ENCODE results near the gene MICU1. TPM values are rescaled to one million over a fixed set of nuclear protein-coding genes. Genes with fewer than 3 reads are reported as not detected.

Gene MICU1
- polyA plus RNA-seq, 1 of the 3 experiments (the other 2 are of a cell fraction), result 24.6 TPM

DNA sequence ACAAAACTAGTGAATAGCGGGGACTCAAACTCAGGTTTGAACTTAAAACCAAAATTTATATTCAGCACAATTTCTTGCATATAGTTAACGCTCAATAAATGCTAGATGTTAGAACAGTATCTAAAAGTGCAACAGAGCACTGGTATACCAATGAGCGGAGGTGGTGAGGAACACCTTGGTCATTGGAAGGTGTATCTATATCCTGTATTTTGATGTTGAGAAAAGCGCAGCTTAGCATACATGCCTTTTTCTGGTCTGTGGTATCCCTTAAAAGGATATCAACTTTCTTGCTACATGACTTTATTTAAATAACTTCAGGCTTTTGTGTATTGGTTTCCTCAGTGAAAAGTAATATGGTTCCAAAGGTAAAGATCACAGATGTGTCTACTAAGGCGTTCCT lies 237.8 kb downstream of the MICU1 start:
- no peaks in the 10 kb centered on the region for H3F3A ChIP-seq (replicated peaks; ENCODE audit: insufficient read depth)
- no peak overlapping the region for H3K9ac ChIP-seq
- POLR2A ChIA-PET, result no interaction called here
- WGBS (ENCODE audit: low lambda C conversion rate), result 92% methylated on average over 5 of the region's 5 CpGs
- H3K27me3 ChIP-seq (ENCODE audit: insufficient read depth), result no peaks in the 10 kb centered on the region
- no peak overlapping the region for H3K27ac ChIP-seq (ENCODE audit: low read depth in 2 of 2, low read length in 1 of 2)
- CTCF ChIA-PET, result interaction anchor here (1.4 kb wide), 1 partner anchor 446 kb away, joined by 3 read pairs; no protein-coding TSS in a partner anchor
- no peak overlapping the region for H3K4me2 ChIP-seq
- TF ChIP-seq SIN3A (IDR thresholded peaks at IDR 0.05; ENCODE audit: borderline replicate concordance, low read depth, low read length), result no peak
- TF ChIP-seq SMC3 (IDR thresholded peaks at IDR 0.05; ENCODE audit: low read depth, low read length), result no peak
- TF ChIP-seq POLR2AphosphoS5 (IDR thresholded peaks at IDR 0.05; ENCODE audit: low read depth, low read length), result no peak
- no peak for TF ChIP-seq CHD2 (IDR thresholded peaks at IDR 0.05; ENCODE audit: low read length, partially characterized antibody)
- TF ChIP-seq ELF1 (IDR thresholded peaks at IDR 0.05), result no peak
- TF ChIP-seq FOXM1 (IDR thresholded peaks at IDR 0.05; ENCODE audit: low read depth), result no peak
- no peak for TF ChIP-seq RAD21 (IDR thresholded peaks at IDR 0.05; ENCODE audit: low read length)
- TF ChIP-seq YY1 (IDR thresholded peaks at IDR 0.05; ENCODE audit: low read depth), result no peak
- TF ChIP-seq CTCF (IDR thresholded peaks at IDR 0.05), result no peak
- TF ChIP-seq USF2 (IDR thresholded peaks at IDR 0.05; ENCODE audit: borderline replicate concordance, low read depth, low read length), result no peak
- TF ChIP-seq GABPA (IDR thresholded peaks at IDR 0.05; ENCODE audit: low read depth), result no peak
- TF ChIP-seq NFIC (IDR thresholded peaks at IDR 0.05; ENCODE audit: borderline replicate concordance), result no peak
- TF ChIP-seq EP300 (IDR thresholded peaks at IDR 0.05; ENCODE audit: borderline replicate concordance in 1 of 2, low read depth in 1 of 2, low read length in 1 of 2), result no peak
- TF ChIP-seq FOXJ3 (CRISPR knock-in tag; IDR thresholded peaks at IDR 0.05), result no peak
- TF ChIP-seq, protein P1, sequence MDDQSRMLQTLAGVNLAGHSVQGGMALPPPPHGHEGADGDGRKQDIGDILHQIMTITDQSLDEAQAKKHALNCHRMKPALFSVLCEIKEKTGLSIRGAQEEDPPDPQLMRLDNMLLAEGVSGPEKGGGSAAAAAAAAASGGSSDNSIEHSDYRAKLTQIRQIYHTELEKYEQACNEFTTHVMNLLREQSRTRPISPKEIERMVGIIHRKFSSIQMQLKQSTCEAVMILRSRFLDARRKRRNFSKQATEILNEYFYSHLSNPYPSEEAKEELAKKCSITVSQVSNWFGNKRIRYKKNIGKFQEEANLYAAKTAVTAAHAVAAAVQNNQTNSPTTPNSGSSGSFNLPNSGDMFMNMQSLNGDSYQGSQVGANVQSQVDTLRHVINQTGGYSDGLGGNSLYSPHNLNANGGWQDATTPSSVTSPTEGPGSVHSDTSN (IDR thresholded peaks at IDR 0.05), result no peak
- no peak for TF ChIP-seq TCF12 (IDR thresholded peaks at IDR 0.05)
- TF ChIP-seq JUND (IDR thresholded peaks at IDR 0.05), result no peak
- no peak for TF ChIP-seq FOSL2 (IDR thresholded peaks at IDR 0.05; ENCODE audit: borderline replicate concordance, low read depth)
- no peak for TF ChIP-seq RCOR1 (IDR thresholded peaks at IDR 0.05; ENCODE audit: low read length)
- no peaks in the 10 kb centered on the region for H3K9me3 ChIP-seq
- no peaks in the 10 kb centered on the region for H3K79me2 ChIP-seq (ENCODE audit: insufficient read depth)
- H3K36me3 ChIP-seq (replicated peaks in 1 of 2; ENCODE audit: control insufficient read depth in 1 of 2, insufficient read depth in 2 of 2, low read length in 1 of 2), result no peaks in the 10 kb centered on the region
- DNase-seq, result no peak
- H3K4me1 ChIP-seq (ENCODE audit: control insufficient read depth in 1 of 2, insufficient read depth in 2 of 2, low read depth in 1 of 2, low read length in 1 of 2), result no peaks in the 10 kb centered on the region
- H3K4me3 ChIP-seq (ENCODE audit: low read depth in 2 of 2, low read length in 1 of 2), result no peak overlapping the region
- no peaks in the 10 kb centered on the region for H4K20me1 ChIP-seq (ENCODE audit: insufficient read depth)
- no peak overlapping the region for H2AFZ ChIP-seq (ENCODE audit: low read depth)
- H3K9me2 ChIP-seq, result no peaks in the 10 kb centered on the region
